Ishikawa (cell line): ENCODE results near the gene TRIM9.

Source experiments
- CREB1 ChIP-seq: IDR thresholded peaks from 2 replicates; pipeline ENCODE4 v1.6.1; 2012; ENCODE audit warnings: low read depth
- EGR1 ChIP-seq: IDR thresholded peaks from 2 replicates; pipeline ENCODE4 v1.6.1; 2012
- MAX ChIP-seq: IDR thresholded peaks from 2 replicates; pipeline ENCODE4 v1.6.1; 2012
- RAD21 ChIP-seq: IDR thresholded peaks from 2 replicates; pipeline ENCODE4 v1.6.1; 2012; ENCODE audit warnings: low read depth
- REST ChIP-seq: IDR thresholded peaks from 2 replicates; pipeline ENCODE4 v1.6.1; 2012; ENCODE audit warnings: low read depth, mild to moderate bottlenecking
- TAF1 ChIP-seq: IDR thresholded peaks from 2 replicates; pipeline ENCODE4 v1.6.1; 2012; ENCODE audit warnings: low read depth, mild to moderate bottlenecking
- TCF12 ChIP-seq: IDR thresholded peaks from 2 replicates; pipeline ENCODE4 v1.6.1; 2012; ENCODE audit warnings: low read depth
- YY1 ChIP-seq: IDR thresholded peaks from 2 replicates; pipeline ENCODE4 v1.6.1; 2012; ENCODE audit warnings: low read depth
- ZBTB7A ChIP-seq: IDR thresholded peaks from 2 replicates; pipeline ENCODE4 v1.6.1; 2012; ENCODE audit warnings: low read depth

GRCh38 chr14:51089278-51089677, 5.6 kb downstream of the TRIM9 start:
- TF ChIP-seq TCF12 (no peak), MAX (no peak), CREB1 (no peak), YY1 (no peak), REST (no peak), TAF1 (no peak), EGR1 (no peak), RAD21 (no peak), ZBTB7A (no peak)
